KOPT-K1 (cell line): ENCODE measurements around the gene TGFA.

ENCODE experiments used
- H3K27ac ChIP-seq: fragments of 200-600 bp; sonication (generic); 2 replicates; pipeline ENCODE4 v1.5.1; 2016; ENCODE audit warnings: antibody characterized with exemption, mild to moderate bottlenecking, low read depth, low read length; ENCODE audit not compliant: poor library complexity, severe bottlenecking
- H3K36me3 ChIP-seq: fragments of 200-600 bp; sonication (generic); 2 replicates; pipeline ENCODE4 v1.5.1; 2017; ENCODE audit warnings: antibody characterized with exemption, mild to moderate bottlenecking, low read length, moderate library complexity; ENCODE audit not compliant: insufficient read depth
- H3K9me3 ChIP-seq: fragments of 200-600 bp; sonication (generic); 2 replicates; pipeline ENCODE4 v1.5.1; 2017; ENCODE audit warnings: antibody characterized with exemption, low read length, mild to moderate bottlenecking; ENCODE audit not compliant: insufficient read depth, poor library complexity, severe bottlenecking

TGFA gene

GRCh38 chr2:70553584-70554337 is at the start of gene TGFA:
TSS of gene TGFA (minus strand) at chr2:70553826. CDS start at chr2:70553767, 59 bp downstream.
- H3K36me3 ChIP-seq = no peaks in the 10 kb centered on the region
- H3K27ac ChIP-seq = no peak within 1 kb of the TSS
- no peaks in the 10 kb centered on the region for H3K9me3 ChIP-seq

DNA sequence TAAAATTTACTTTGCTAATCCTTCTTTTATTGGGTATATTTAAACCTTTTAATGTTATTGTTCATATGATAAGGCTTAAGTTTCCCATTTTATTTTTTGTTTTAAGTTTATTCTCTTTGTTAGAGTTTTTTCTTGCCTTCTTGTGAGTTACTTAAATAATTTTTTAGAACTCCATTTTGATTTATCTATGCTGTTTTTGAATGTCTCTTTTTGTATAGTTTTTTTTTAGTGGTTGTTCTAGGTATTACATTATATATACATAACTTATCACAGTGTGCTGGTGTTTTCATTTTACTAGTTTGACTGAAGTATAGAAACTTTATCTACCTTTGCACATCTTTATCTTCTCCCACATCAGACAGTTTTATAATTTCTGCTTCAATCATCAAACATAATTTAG is 49.4 kb upstream of the TGFA start:
- Histone ChIP-seq H3K27ac (no peak overlapping the region), H3K9me3 (peaks cover 5% of the 10 kb centered on the region), H3K36me3 (no peaks in the 10 kb centered on the region)

DNA sequence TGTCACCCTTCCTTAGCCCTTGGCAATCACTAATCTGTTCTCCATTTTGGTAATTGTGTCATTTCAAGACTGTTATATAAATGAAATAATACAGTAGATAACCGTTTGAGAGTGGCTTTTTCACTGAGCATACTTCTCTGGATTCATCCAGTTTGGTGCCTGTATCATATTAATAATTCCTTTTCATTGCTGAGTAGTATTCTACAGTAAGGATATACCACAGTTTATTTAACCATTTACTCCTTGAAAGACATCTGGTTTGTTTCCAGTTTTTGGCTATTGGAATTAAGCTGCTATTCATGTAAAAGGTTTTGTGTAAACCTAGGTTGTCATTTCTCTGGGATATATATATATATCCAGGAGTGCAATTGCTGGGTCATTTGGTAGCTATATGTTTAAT is 44.6 kb upstream of the TGFA start:
- Histone ChIP-seq H3K36me3 (no peaks in the 10 kb centered on the region), H3K9me3 (peaks cover 6% of the 10 kb centered on the region), H3K27ac (no peak overlapping the region)

DNA sequence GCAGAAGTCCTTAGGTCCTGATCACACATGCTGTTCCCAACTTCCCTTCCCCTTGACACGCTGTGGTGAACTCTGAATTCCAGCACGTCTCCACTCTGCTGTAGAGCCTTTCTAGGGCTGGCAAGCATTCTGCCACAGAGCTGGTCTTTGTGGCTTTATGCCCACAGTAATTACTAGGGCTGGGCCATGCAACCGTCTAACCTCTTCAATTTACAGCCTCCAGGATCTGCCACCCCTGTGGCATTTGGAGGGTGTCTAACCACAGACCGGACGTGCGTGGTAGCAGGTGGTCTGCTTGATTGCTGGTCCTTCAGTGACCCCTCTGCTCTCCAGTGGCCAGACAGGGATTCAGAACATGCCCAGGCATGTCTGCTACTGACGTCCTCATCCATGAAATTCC is 43.1 kb upstream of the TGFA start:
- H3K9me3 ChIP-seq = peaks cover 6% of the 10 kb centered on the region
- H3K27ac ChIP-seq = no peak overlapping the region

DNA sequence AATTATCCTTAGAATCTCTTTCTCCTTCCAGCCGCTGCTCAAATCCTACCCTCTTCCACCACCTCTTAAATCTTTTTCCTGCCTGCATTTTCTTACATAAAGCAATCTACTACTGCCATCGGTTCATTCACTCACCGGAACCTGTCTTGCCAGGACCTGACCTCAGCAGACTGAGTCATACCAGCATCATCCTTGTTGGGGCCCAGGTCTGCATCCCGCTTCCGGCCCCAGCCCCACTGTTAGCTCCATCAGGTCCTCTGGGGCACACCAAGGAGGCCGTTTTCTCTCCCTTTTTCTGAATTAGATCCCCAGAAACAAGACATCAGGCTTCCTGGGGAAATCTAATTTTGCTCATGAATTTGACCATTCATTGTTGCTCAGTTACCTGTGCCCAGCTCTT is 42.7 kb upstream of the TGFA start:
- Histone ChIP-seq H3K36me3 (no peaks in the 10 kb centered on the region), H3K27ac (no peak overlapping the region), H3K9me3 (peaks cover 6% of the 10 kb centered on the region)

More for the DNA sequence above, 43.1 kb upstream of the TGFA start:
- no peaks in the 10 kb centered on the region for H3K36me3 ChIP-seq

DNA sequence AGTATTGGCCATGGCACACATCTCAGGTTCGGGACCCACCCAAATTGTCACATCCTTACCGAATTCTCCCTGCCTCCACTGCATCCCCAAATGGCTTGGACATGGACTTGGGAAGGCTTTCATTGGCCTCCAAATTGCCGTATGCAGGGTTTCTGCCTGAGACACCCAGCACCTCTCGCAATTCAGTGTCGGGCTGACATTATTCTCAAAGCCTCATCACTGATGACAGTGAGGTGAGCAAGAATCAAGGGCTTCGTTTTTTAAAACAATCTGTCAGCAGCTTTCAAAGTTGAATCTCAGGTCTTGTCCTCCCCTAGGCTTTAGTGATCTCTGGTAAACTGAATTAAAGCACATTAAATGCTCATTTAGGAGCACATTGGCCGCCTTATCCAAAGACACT is 29.5 kb upstream of the TGFA start:
- Histone ChIP-seq H3K27ac (no peak overlapping the region), H3K36me3 (no peaks in the 10 kb centered on the region), H3K9me3 (no peaks in the 10 kb centered on the region)

- no peaks in the 10 kb centered on the region for H3K9me3 ChIP-seq
Measured at GRCh38 chr2:70580352-70580751, 26.7 kb upstream of the TGFA start.

DNA sequence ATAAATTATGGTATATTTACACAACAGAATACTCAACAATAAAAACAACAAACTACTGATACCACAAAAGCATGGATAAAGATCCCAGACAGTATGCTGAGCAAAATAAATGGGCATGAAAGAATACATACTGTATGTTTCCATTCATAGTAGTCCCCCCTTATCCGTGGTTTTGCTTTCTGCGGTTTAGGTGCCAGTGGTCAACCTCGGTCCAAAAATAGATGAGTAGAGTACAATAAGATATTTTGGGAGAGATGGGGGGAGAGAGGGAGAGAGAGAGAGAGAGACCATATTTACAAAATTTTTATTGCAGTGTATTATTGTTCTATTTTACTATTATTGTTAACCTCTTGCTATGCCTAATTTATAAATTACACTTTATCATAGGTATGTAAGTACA is 21.0 kb upstream of the TGFA start:
- H3K36me3 ChIP-seq = no peaks in the 10 kb centered on the region
- no peak overlapping the region for H3K27ac ChIP-seq
- no peaks in the 10 kb centered on the region for H3K9me3 ChIP-seq

More at GRCh38 chr2:70580352-70580751, 26.7 kb upstream of the TGFA start:
- Histone ChIP-seq H3K27ac (no peak overlapping the region), H3K36me3 (no peaks in the 10 kb centered on the region)

DNA sequence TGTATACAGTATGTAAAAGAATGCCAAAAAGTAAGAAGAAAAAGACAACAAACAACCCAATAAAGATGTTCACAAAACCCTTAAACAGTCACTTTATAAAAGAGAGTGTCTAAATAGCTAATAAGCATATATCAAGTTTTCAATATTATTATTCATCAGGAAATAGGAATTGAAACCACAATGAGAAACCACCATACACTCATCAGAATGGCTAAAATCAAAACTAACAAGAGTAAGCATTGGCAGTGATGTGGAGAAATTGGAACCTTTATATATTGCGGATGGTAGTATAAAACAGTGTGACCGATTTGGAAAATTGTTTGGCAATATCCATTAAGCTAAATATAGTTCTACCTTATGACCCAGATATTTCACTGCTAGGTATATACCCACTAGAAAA is 20.5 kb upstream of the TGFA start:
- Histone ChIP-seq H3K36me3 (no peaks in the 10 kb centered on the region), H3K9me3 (no peaks in the 10 kb centered on the region), H3K27ac (no peak overlapping the region)

- Histone ChIP-seq H3K36me3 (no peaks in the 10 kb centered on the region), H3K27ac (no peak overlapping the region), H3K9me3 (no peaks in the 10 kb centered on the region)
Measured at GRCh38 chr2:70570041-70570661, 16.5 kb upstream of the TGFA start.

DNA sequence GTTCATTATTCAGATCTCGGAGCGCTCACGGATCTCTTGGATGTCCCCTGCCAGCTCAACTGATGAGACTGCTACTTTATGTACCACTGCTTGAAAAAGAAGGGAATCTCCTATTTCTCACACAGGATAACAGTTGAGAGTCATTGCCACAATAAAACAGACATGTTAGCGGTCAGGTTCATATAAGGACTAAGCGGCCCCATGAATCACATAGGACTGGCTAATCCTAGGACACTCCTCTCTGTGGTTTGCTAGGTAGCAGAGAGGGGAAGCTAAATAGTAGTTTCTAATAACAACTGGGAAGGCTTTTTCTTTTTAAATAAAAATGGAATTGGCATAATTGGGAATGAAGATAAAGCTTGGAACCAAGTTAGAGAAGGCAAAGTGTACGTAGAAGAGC is 15.9 kb upstream of the TGFA start:
- Histone ChIP-seq H3K27ac (no peak overlapping the region), H3K36me3 (no peaks in the 10 kb centered on the region), H3K9me3 (no peaks in the 10 kb centered on the region)

GRCh38 chr2:70566906-70567305 is 13.3 kb upstream of the TGFA start:
- Histone ChIP-seq H3K36me3 (no peaks in the 10 kb centered on the region), H3K27ac (no peak overlapping the region), H3K9me3 (no peaks in the 10 kb centered on the region)

DNA sequence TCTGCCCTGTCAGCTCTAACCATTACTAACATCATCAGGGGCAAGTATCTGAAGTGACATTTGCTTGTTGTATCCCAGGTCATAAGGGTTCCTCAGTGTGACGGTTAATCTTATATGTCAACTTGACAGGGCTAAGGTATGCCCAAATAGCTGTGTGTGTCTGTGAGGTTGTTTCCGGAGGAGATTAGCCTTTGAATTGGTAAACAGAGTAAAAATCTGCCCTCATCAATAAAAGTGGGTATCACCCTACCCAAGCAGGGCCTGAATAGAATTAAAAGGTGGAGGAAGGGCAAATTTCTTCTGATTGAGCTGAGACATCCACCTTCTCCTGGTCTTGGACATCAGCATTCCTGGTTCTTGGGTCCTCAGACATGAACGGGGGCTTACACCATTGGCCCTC is 12.8 kb upstream of the TGFA start:
- Histone ChIP-seq H3K9me3 (no peaks in the 10 kb centered on the region), H3K27ac (no peak overlapping the region), H3K36me3 (no peaks in the 10 kb centered on the region)

GRCh38 chr2:70565039-70565731 is 11.6 kb upstream of the TGFA start:
- Histone ChIP-seq H3K36me3 (no peaks in the 10 kb centered on the region), H3K27ac (no peak overlapping the region), H3K9me3 (no peaks in the 10 kb centered on the region)

GRCh38 chr2:70561893-70562292 is 8.3 kb upstream of the TGFA start:
- Histone ChIP-seq H3K9me3 (no peaks in the 10 kb centered on the region), H3K27ac (no peak overlapping the region), H3K36me3 (no peaks in the 10 kb centered on the region)
